ENCODE data around the gene PPHLN1.

The PPHLN1 gene

GRCh38 chr12:42444192-42444943 is 118.4 kb downstream of the PPHLN1 start:
- DNase-seq, result no peak

- DNase-seq, result no peak
These were observed 119.9 kb downstream of the PPHLN1 start for GRCh38 chr12:42445891-42446290.

- DNase-seq, result no peak
These were observed 120.8 kb downstream of the PPHLN1 start for GRCh38 chr12:42446761-42447160.

DNA sequence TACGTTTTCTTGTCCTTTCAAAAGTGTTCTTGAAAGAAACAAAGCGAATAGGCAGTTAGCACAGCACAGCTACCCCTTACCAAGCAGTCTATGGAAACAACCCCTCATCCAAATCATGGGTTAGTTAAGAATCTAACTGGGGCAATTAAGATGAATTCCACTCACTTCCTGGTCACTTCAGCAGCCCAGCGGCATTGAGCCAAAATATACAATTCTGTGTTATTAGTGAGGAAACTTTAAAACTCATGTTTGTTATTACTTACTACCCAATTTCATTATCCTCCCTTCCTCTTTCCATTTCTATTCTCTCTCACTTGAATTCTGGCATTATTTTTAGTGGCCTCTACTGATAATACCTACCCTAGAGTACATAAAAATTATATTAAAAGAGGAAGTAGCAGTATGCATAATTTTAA is 121.4 kb downstream of the PPHLN1 start:
- DNase-seq, result no peak

DNA sequence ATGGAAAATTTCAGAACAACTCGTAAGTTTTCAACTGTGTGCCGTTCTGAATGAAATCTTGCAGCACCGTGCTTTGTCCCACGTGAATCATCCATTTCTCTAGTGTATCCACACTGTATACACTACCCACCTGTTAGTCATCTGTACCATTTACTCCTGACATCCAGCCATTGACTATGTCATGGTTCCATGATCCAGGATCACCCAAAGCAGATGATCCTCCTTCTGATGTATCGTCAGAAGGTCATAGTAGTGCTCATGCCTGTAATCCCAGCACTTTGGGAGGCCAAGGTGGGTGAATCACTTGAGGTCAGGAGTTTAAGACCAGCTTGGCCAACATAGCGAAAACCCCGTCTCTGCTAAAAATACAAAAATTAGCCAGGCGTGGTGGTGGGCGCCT is 122.9 kb downstream of the PPHLN1 start:
- no peak for DNase-seq

DNA sequence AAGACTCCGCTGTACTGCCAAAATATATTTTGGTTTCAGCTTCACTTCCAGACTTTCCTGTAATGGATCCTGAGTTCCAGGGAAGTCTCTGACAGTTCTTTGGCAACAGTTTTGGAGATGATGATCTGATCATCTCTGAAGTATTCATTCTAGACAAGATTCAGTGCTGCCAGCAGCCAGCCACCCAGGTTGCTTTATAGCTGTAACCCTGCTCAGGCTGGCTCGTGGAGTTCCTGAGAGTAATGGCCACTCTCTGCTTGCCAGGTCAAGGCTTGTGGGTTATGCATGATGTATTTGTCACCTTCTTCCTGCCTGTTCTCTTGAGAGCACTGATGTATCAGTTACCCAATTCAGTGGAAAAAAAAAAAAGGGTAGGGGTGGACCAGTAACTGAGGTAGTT is 124.3 kb downstream of the PPHLN1 start:
- no peak for DNase-seq

DNA sequence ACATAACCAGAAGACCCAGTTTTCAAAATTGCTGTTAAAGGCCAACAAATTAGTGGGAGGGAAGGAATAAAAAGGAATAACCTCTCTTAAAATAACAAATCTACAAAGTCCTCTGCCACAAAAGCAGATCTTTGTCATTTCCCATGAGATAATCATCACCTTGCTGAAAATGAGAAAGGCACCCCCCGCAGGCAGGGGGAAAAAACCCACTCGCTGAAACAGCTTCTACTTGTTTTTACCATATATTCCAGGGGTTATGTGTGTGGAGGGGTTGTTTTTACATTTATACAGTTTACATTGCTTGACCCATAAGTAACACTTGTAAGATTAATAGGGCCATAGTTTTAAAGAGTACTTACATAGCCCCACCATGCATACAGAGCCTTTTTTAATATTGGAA is 132.6 kb downstream of the PPHLN1 start:
- no peak for DNase-seq

- no peak for DNase-seq
These were observed 133.4 kb downstream of the PPHLN1 start for GRCh38 chr12:42459336-42459847.

DNA sequence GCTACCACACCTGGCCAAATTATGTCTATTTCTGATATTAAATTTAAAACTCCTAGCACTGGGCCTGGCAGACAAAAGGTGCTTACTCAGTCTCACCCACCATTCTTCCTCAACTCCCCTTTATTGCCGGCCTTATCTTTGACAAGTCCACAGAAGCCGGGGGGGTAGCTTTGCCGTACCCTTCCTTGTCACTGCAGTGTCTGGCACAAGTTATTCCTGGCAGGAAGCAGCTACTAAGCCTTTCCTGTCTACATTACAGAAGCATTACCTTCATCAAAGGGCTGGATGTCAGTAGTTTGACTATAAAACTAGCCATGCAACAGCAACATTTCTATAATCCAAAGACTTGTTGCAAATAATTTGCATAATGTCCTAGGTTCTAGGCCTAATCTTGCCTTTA is 136.5 kb downstream of the PPHLN1 start:
- no peak for DNase-seq

GRCh38 chr12:42463671-42464070 is 137.7 kb downstream of the PPHLN1 start:
- DNase-seq, result no peak

DNA sequence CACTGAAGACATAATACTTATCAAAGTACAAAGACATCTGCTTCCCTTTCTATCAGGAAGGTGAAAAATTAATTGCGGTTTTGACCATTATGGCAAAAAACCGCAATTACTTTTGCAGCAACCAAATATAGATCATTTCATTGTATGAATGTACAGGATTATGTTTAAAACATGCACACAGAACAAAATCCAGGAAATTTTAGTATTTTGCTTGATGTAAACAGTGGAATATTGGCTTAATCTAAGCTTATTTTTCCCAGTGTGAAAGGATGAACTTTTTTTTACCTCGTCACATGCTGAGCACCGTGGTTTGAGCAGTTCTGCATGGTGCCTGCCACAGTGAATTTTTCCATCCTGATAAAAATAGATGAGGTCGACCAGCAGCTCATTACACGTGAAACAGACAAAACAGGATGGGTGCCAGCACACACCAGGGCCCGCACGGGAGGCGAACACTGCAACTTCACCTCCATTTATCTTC is 142.4 kb downstream of the PPHLN1 start:
- DNase-seq, result no peak

DNA sequence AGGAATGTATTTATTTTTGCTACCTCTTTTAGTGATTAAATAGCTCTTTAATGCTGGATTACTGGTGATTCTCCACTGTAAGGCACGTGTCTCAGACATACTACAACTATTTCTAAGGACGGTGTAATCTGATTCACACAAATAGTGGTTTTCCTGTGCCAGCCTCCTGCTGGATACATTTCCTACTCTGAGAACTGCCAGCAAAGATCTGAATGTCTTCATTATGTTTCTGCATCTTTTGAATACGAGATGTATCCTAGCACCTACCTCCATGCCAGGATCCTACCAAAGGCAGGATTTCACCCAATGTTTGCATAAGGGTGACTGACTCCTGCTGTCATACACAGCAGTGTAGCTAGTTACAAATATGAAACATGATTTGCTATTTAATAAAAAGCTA is 143.0 kb downstream of the PPHLN1 start:
- DNase-seq, result no peak

DNA sequence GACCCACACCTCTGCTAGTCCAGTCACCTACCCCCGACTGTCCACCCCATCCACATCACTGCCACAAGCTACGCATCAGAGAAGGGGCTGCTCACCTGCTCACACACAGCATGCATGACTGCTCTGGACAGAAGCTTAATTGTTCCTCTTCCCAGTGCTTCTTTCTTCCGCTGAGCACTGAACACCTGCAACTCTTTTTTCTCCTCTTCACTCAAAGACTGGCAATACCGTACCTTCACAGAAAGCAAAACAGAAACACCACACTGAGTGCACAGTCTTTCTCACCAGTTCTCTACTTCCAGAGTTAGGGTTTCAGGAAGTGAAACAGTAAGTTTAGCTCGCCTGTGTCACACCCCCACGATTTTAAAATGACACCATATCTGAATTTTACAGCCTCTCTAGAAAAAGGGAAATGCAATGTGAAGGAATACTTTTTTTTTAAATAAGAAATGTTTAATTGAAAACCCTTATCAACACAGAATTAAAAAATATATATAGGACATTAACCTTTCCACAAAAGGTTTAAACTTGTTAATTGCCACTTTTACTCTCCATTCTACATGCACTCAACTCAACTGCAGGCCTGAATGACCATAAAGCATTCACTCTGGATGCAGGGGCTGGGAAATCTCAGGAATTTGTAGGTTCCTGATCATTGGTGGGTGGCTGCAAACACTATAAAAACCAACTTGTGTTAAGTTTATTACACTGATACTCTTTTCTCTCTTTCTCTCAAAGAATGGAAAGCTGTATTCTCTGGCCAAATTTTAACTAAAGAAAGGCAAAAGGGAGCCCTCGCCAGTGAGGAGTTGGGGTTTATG is 143.6 kb downstream of the PPHLN1 start:
- peak in 1 of 5 donors; percentile 52 for DNase-seq

GRCh38 chr12:42472376-42472775 is 146.4 kb downstream of the PPHLN1 start:
- DNase-seq, result no peak

- DNase-seq, result no peak
These were observed 147.2 kb downstream of the PPHLN1 start for GRCh38 chr12:42473130-42473529.

DNA sequence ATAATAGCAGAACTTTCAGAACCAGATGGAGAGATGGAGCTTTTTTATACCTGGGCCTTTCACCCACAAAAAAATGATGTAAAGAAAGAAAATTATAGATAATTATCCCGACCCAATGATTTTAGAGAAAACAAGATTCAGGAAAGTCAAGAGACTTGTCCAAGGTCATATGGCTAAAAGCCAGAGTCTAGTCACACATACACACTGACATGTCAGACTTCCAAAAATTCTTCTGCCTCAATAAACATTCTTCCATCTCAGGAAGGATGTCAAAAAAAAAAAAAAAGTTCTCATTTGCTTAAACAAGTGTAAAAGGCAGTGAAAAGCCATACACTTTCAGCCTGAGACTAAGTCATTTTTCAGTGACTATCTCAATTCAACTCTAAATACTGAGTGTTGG is 147.6 kb downstream of the PPHLN1 start:
- no peak for DNase-seq

GRCh38 chr12:42474391-42474790 is 148.4 kb downstream of the PPHLN1 start:
- DNase-seq, result no peak

- no peak for DNase-seq
These were observed 149.1 kb downstream of the PPHLN1 start for GRCh38 chr12:42475106-42475505.

DNA sequence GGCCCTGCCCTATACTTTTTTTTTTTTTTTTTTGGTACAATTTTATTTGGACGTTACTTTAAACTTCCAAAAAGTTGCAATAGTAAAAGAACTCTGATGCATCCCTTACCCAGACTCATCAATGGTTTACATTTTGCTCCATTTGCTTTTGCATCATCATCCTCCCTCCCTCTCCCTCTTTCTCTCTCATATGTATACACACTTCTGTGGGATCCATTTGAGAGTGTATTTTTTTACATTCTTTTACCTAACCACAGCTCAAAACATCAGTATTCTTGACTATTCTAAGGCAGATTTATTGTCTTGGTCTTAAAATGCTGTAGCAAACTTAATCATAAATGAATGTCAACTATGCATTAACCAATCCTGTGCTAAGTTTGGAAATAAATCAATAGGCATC is 152.0 kb downstream of the PPHLN1 start:
- no peak for DNase-seq

GRCh38 chr12:42481368-42481767 is 155.4 kb downstream of the PPHLN1 start:
- no peak for DNase-seq

GRCh38 chr12:42482041-42482747 is 156.2 kb downstream of the PPHLN1 start:
- DNase-seq, result no peak

DNA sequence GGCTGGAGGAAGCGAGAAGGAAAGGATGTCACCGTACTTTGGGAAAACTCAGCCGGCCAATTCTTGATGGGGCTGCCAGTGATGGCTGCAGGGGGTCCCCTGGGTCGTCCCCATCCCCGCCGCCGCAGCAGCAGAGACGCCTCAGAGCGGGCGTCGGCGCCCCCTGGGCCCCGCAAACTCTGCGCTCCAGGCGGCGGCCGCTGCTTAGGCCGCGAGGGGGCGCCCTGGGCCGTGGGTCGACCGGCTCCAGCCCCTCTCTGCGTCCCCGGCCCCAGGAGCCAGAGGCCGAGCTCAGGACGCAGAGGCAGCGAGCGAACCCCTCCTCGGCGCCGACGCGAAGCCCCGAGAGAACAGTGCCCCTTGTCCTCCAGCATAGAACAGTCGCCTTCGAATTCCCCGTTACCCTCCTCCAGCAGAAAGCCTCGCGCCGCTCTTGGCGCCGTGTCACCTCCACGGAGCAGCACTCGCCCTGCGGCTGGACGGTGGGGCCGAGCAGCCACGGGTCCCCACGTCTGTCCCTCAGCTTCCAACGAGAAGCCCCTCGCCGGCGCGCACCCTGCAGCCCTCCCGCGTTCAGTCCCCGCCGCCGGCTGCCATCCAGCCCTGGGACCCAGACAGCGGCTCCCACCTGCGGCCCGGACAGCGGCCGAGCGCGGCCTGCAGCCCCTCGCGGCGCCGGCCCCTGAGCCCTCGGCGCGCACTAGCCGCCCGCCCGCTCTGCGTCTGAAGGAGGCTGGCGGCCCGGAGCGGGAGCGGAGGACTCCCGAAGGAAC is 157.0 kb downstream of the PPHLN1 start:
- peak in 2 of 5 donors; percentile 29 to 32 for DNase-seq

DNA sequence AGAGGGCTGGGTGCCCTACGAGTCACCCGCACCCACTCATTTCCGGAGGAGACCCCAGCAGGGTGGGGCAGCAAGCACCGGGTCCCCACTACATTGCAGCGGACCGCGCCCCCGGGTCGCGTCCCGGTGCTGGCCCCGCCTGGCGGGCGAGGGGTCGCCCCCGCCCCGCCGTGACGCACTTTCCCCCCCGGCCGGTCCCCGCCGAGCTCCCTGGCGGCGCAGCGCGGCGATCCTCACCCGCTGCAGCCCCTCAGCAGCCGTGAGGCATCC is 157.5 kb downstream of the PPHLN1 start:
- DNase-seq, result peak in 2 of 5 donors; percentile 6 to 8

All from T-helper 1 cell (primary cell).